Measurements from ENCODE around the gene GPR15. TPM values are rescaled to one million over a fixed set of nuclear protein-coding genes. Genes with fewer than 3 reads are reported as not detected.

Gene GPR15
- total and polyA plus RNA-seq, 4 donors, result 0.12 to 1.2 (median 0.35) TPM

DNA sequence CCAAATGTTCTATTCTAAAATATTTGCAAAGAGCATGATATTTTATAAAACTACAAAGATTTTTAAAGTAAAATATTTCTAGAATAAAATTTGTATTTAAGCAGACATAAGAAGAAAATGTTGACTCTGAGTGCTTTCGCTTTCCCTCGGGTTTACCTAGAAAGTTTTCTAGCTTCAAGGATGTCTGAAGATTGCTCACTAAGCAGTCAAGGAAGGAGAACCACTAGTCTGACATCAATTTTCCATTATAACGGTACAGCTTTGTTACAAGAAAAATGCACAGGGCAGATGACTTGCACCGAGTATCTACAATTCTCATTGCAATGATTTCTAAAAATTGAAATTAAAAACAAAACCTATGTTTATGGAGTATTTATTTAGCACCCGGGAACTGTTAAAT is 14.2 kb downstream of the GPR15 start:
- DNase-seq (no peak), ATAC-seq (ENCODE audit: insufficient read depth, low FRiP score) (no peak)
- H3K36me3 ChIP-seq (ENCODE audit: control insufficient read depth in 4 of 4, insufficient read depth in 4 of 4, low read length in 4 of 4), result no peaks in the 10 kb centered on the region
- TF ChIP-seq, protein P1, sequence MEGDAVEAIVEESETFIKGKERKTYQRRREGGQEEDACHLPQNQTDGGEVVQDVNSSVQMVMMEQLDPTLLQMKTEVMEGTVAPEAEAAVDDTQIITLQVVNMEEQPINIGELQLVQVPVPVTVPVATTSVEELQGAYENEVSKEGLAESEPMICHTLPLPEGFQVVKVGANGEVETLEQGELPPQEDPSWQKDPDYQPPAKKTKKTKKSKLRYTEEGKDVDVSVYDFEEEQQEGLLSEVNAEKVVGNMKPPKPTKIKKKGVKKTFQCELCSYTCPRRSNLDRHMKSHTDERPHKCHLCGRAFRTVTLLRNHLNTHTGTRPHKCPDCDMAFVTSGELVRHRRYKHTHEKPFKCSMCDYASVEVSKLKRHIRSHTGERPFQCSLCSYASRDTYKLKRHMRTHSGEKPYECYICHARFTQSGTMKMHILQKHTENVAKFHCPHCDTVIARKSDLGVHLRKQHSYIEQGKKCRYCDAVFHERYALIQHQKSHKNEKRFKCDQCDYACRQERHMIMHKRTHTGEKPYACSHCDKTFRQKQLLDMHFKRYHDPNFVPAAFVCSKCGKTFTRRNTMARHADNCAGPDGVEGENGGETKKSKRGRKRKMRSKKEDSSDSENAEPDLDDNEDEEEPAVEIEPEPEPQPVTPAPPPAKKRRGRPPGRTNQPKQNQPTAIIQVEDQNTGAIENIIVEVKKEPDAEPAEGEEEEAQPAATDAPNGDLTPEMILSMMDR (IDR thresholded peaks at IDR 0.05; ENCODE audit: control extremely low read depth, extremely low read depth), result no peak
- H3K27me3 ChIP-seq (ENCODE audit: control insufficient read depth in 3 of 3, insufficient read depth in 3 of 3, low read length in 2 of 3), result no peaks in the 10 kb centered on the region
- no peak overlapping the region for H3K4me3 ChIP-seq
- H3K27ac ChIP-seq (ENCODE audit: low read depth in 1 of 2, low read length in 1 of 2), result no peak overlapping the region
- 76 to 86% methylated on average over 5 of the region's 5 CpGs for WGBS, 2 donors
- H3K9me3 ChIP-seq (ENCODE audit: control insufficient read depth in 4 of 4, insufficient read depth in 3 of 4, low read length in 3 of 4), result no peaks in the 10 kb centered on the region
- H3K9ac ChIP-seq (ENCODE audit: insufficient read depth in 1 of 2, low read length in 2 of 2), result no peak overlapping the region
- no peaks in the 10 kb centered on the region for H3K4me1 ChIP-seq (ENCODE audit: control insufficient read depth in 5 of 5, insufficient read depth in 5 of 5, low read length in 5 of 5)

DNA sequence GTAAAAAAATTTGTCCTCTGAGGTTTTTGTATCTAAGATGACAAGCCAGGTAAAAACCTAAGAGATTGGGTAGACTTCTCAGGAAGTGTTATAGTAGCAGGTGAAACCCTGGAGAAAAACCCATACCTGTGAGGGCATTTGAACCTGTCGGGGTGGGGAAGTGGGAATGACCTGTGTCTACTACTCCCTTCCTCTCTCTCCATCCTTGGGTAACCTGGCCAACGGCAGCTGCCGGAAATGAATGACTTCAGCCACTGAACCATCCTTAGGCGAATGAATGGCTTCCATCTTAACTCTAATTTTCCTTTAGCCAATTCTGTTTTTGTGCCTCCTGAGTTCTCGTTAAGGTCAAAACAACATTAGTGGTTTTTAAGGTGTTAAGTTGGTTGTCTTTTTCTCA is 16.8 kb downstream of the GPR15 start:
- H3K27me3 ChIP-seq (ENCODE audit: control insufficient read depth in 3 of 3, insufficient read depth in 3 of 3, low read length in 2 of 3), result no peaks in the 10 kb centered on the region
- no peaks in the 10 kb centered on the region for H3K36me3 ChIP-seq (ENCODE audit: control insufficient read depth in 4 of 4, insufficient read depth in 4 of 4, low read length in 4 of 4)
- H3K27ac ChIP-seq (ENCODE audit: low read depth in 1 of 2, low read length in 1 of 2), result no peak overlapping the region
- no peak overlapping the region for H3K9ac ChIP-seq (ENCODE audit: insufficient read depth in 1 of 2, low read length in 2 of 2)
- ATAC-seq (ENCODE audit: insufficient read depth, low FRiP score), result no peak
- no peak for DNase-seq
- TF ChIP-seq, protein P1 (IDR thresholded peaks at IDR 0.05; ENCODE audit: control extremely low read depth, extremely low read depth), result no peak
- H3K4me3 ChIP-seq, result no peak overlapping the region
- H3K9me3 ChIP-seq (ENCODE audit: control insufficient read depth in 4 of 4, insufficient read depth in 3 of 4, low read length in 3 of 4), result no peaks in the 10 kb centered on the region
- 67 to 93% methylated on average over 5 of the region's 5 CpGs for WGBS, 2 donors
- no peaks in the 10 kb centered on the region for H3K4me1 ChIP-seq (ENCODE audit: control insufficient read depth in 5 of 5, insufficient read depth in 5 of 5, low read length in 5 of 5)

DNA sequence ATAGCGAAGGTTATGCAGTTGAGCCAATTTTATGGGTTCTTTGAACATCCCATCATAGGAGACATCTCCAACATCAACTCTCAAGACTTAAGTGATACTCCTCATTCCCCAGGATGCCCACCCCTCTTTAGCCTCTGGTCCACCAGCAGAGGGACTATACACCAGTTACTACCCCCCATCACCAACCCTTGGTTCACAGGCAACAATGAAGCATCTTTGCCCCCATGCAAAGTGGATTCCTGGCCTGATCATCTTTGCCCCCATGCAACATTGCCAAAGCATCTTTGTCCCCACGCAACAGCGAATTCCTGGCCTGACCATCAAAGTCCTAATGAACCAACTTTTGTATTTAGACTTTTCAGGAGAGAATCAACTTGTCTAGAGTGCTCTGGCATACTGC is 19.1 kb downstream of the GPR15 start:
- TF ChIP-seq, protein P1 (IDR thresholded peaks at IDR 0.05; ENCODE audit: control extremely low read depth, extremely low read depth), result no peak
- Histone ChIP-seq H3K4me1 (ENCODE audit: control insufficient read depth in 5 of 5, insufficient read depth in 5 of 5, low read length in 5 of 5) (no peaks in the 10 kb centered on the region), H3K4me3 (no peak overlapping the region), H3K27ac (ENCODE audit: low read depth in 1 of 2, low read length in 1 of 2) (no peak overlapping the region), H3K9me3 (ENCODE audit: control insufficient read depth in 4 of 4, insufficient read depth in 3 of 4, low read length in 3 of 4) (no peaks in the 10 kb centered on the region), H3K9ac (ENCODE audit: insufficient read depth in 1 of 2, low read length in 2 of 2) (no peak overlapping the region), H3K36me3 (ENCODE audit: control insufficient read depth in 4 of 4, insufficient read depth in 4 of 4, low read length in 4 of 4) (no peaks in the 10 kb centered on the region), H3K27me3 (ENCODE audit: control insufficient read depth in 3 of 3, insufficient read depth in 3 of 3, low read length in 2 of 3) (no peaks in the 10 kb centered on the region)
- ATAC-seq (ENCODE audit: insufficient read depth, low FRiP score), result no peak
- DNase-seq, result no peak
- 68 to 87% methylated on average over 3 of the region's 3 CpGs for WGBS, 2 donors

DNA sequence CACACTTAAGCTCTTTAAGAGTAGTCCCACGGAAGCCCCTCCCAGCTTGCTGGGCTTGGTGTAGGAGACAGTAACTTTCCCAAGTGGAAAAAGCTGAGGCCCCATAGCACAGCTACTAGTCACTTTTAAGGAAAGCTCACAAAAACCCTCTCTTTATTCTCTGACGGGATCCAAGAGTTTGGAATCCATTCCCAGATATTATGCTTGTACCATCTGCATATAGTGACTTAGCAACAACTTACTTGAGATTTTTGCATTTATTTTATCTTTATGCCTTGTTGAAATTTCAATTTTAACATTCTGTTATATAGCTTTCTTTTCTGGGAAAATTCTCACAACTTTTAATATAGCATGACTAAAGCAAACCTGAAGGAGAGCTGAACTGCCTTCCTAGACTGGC is 19.5 kb downstream of the GPR15 start:
- Histone ChIP-seq H3K4me1 (ENCODE audit: control insufficient read depth in 5 of 5, insufficient read depth in 5 of 5, low read length in 5 of 5) (no peaks in the 10 kb centered on the region), H3K27me3 (ENCODE audit: control insufficient read depth in 3 of 3, insufficient read depth in 3 of 3, low read length in 2 of 3) (no peaks in the 10 kb centered on the region), H3K27ac (ENCODE audit: low read depth in 1 of 2, low read length in 1 of 2) (no peak overlapping the region), H3K36me3 (ENCODE audit: control insufficient read depth in 4 of 4, insufficient read depth in 4 of 4, low read length in 4 of 4) (no peaks in the 10 kb centered on the region), H3K4me3 (no peak overlapping the region), H3K9me3 (ENCODE audit: control insufficient read depth in 4 of 4, insufficient read depth in 3 of 4, low read length in 3 of 4) (no peaks in the 10 kb centered on the region), H3K9ac (ENCODE audit: insufficient read depth in 1 of 2, low read length in 2 of 2) (no peak overlapping the region)
- ATAC-seq (ENCODE audit: insufficient read depth, low FRiP score) (no peak), DNase-seq (no peak)
- TF ChIP-seq, protein P1 (IDR thresholded peaks at IDR 0.05; ENCODE audit: control extremely low read depth, extremely low read depth), result no peak
- WGBS, 2 donors, result 83 to 85% methylated on average over 2 of the region's 2 CpGs
